ENCODE results near the gene FILIP1L. TPM values are rescaled to one million over a fixed set of nuclear protein-coding genes. Genes with fewer than 3 reads are reported as not detected.
A peak's percentile ranks its signal among the peaks of the same experiment; 100 is the strongest.

Gene FILIP1L
- total and polyA plus RNA-seq, 2 of the 4 experiments (the other 2 are of a cell fraction), result 11.5 to 19.9 TPM

GRCh38 chr3:99900248-99900647 lies 214.1 kb downstream of the FILIP1L start:
- Histone ChIP-seq H3K79me1 (ENCODE audit: low read depth in 1 of 2, low read length in 2 of 2) (peaks cover 11 to 14% of the 10 kb centered on the region in 2 experiments), H4K8ac (ENCODE audit: low read depth in 2 of 2, low read length in 2 of 2) (peak overlapping the region; percentile 92 to 98), H3K56ac (ENCODE audit: extremely low read depth, insufficient read depth, low read length) (peak overlapping the region; percentile 93; the same call in 1 of the 2 replicates), H2AK9ac (replicated peaks; ENCODE audit: low read depth, low read length, poor library complexity) (no peak overlapping the region), H2AFZ (replicated peaks; ENCODE audit: low read length, poor library complexity) (no peak overlapping the region), H4K5ac (ENCODE audit: low read depth, low read length) (peak overlapping the region; percentile 97), H3K27ac (ENCODE audit: insufficient read depth, low read length) (peak overlapping the region; percentile 93), H3K23ac (ENCODE audit: low read depth, low read length) (peak overlapping the region; percentile 98; the same call in 1 of the 2 replicates), H3K9me1 (ENCODE audit: insufficient read depth, low read length) (peaks cover 4% of the 10 kb centered on the region; the same call in 1 of the 2 replicates), H4K91ac (ENCODE audit: insufficient read depth, low read depth, low read length) (peak overlapping the region; percentile 95), H3K9me3 (ENCODE audit: control insufficient read depth, insufficient read depth, low read length) (no peaks in the 10 kb centered on the region), H2BK120ac (ENCODE audit: low read depth, low read length) (peak overlapping the region; percentile 99), H3K9ac (ENCODE audit: low read depth, low read length) (no peak overlapping the region; the same call in 1 of the 2 replicates), H3K36me3 (ENCODE audit: control insufficient read depth, insufficient read depth, low read length) (no peaks in the 10 kb centered on the region), H2BK15ac (ENCODE audit: low read depth, low read length) (peak overlapping the region; percentile 84; the same call in 2 of the 3 replicates), H4K20me1 (ENCODE audit: insufficient read depth, low read length) (no peaks in the 10 kb centered on the region), H3K4ac (ENCODE audit: low read depth, low read length) (peak overlapping the region; percentile 98), H2BK20ac (ENCODE audit: low read depth, low read length) (peak overlapping the region; percentile 96), H3K4me3 (ENCODE audit: insufficient read depth, low read depth, low read length) (no peak overlapping the region), H3K18ac (ENCODE audit: low read depth, low read length) (peak overlapping the region; percentile 96), H3K4me2 (ENCODE audit: low read depth, low read length) (no peak overlapping the region), H3K4me1 (ENCODE audit: control insufficient read depth, insufficient read depth, low read length) (peaks cover 9% of the 10 kb centered on the region), H2AK5ac (ENCODE audit: low read depth, low read length) (peak overlapping the region; percentile 98), H2BK5ac (ENCODE audit: low read depth, low read length, poor library complexity, severe bottlenecking) (peak overlapping the region; percentile 99), H3K14ac (replicated peaks; ENCODE audit: low read depth, low read length) (peak overlapping the region; percentile 99), H3K27me3 (ENCODE audit: control insufficient read depth, insufficient read depth, low read length) (no peaks in the 10 kb centered on the region)
- POLR2A ChIA-PET (ENCODE audit: unreplicated experiment), result interaction anchor here (1.8 kb wide), 1 partner anchor 25 kb away, joined by 5 read pairs; no protein-coding TSS in a partner anchor
- intact Hi-C loops (cut with micrococcal nuclease) (loop anchor here (5.0 kb wide), 1 partner anchor 52 kb away; no protein-coding TSS in a partner anchor), dilution Hi-C loops (cut with HindIII; ENCODE audit: low sequenced_read_pairs, unreplicated experiment) (no loop called here), in situ Hi-C loops (cut with MboI; ENCODE audit: low sequenced_read_pairs) (no loop called here)
- WGBS, 2 experiments (ENCODE audit: extremely low coverage in 2 of 2, insufficient read length in 1 of 2), result no CpG with 5 or more reads among the region's 1 CpG
- DNase-seq (no peak), ATAC-seq (ENCODE audit: low read depth) (no peak)
- BruUV-seq (replicated peaks), result no TSS peak
- CTCF ChIA-PET, result interaction anchor here (0.6 to 1.2 kb wide), 2 partner anchors 145 to 293 kb away, joined by 3 to 4 read pairs; no protein-coding TSS in a partner anchor
- TF ChIP-seq CTCF (conservative IDR thresholded peaks at IDR 0.05; ENCODE audit: low read depth, low read length) (no peak), SMC3 (IDR thresholded peaks at IDR 0.05; ENCODE audit: low read depth, low read length) (no peak), NFE2L2 (IDR thresholded peaks at IDR 0.05; ENCODE audit: low read depth, low read length) (no peak), FOS (IDR thresholded peaks at IDR 0.05; ENCODE audit: low read depth, low read length) (no peak), RAD21 (IDR thresholded peaks at IDR 0.05; ENCODE audit: low read length) (no peak), MXI1 (IDR thresholded peaks at IDR 0.05; ENCODE audit: borderline replicate concordance, low read depth, low read length) (no peak), RCOR1 (IDR thresholded peaks at IDR 0.05; ENCODE audit: insufficient replicate concordance, low read length) (no peak), CEBPB (IDR thresholded peaks at IDR 0.05; ENCODE audit: low read depth, low read length) (no peak), MAFK (IDR thresholded peaks at IDR 0.05; ENCODE audit: low read depth, low read length) (no peak), MAZ (IDR thresholded peaks at IDR 0.05; ENCODE audit: borderline replicate concordance, low read depth, low read length) (no peak), RFX5 (IDR thresholded peaks at IDR 0.05; ENCODE audit: low read depth, low read length) (no peak), USF2 (IDR thresholded peaks at IDR 0.05; ENCODE audit: low read depth, low read length) (no peak), CHD1 (IDR thresholded peaks at IDR 0.05; ENCODE audit: low read depth, low read length) (no peak), POLR2A (IDR thresholded peaks at IDR 0.05; ENCODE audit: low read depth, low read length) (no peak), BHLHE40 (IDR thresholded peaks at IDR 0.05; ENCODE audit: low read depth, low read length) (no peak)
- TF ChIP-seq, protein P1, sequence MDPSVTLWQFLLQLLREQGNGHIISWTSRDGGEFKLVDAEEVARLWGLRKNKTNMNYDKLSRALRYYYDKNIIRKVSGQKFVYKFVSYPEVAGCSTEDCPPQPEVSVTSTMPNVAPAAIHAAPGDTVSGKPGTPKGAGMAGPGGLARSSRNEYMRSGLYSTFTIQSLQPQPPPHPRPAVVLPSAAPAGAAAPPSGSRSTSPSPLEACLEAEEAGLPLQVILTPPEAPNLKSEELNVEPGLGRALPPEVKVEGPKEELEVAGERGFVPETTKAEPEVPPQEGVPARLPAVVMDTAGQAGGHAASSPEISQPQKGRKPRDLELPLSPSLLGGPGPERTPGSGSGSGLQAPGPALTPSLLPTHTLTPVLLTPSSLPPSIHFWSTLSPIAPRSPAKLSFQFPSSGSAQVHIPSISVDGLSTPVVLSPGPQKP (IDR thresholded peaks at IDR 0.05; ENCODE audit: borderline replicate concordance, low read depth, low read length), result no peak

All from IMR-90 (cell line).